ENCODE measurements around the gene PLPP6.

PLPP6 gene

DNA sequence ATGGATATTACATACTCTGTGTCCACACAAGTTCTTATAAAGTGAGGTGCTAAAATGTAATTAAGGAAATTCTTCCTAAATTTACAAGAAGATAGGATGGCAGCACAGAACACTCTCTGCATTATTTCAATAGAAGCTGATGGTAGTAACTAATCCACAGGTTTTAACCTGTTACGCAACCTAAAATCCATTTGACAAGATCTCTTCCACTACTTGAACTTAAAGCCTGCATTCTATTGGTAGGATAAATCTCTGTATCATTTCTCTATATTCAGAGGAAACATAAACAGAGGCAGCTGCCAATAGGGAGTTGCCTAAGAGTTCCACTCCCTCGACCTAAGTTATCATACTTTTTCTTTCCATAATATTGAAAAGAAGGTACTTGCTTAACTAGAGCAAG lies 38.8 kb downstream of the PLPP6 start:
- DNase-seq, result no peak

DNA sequence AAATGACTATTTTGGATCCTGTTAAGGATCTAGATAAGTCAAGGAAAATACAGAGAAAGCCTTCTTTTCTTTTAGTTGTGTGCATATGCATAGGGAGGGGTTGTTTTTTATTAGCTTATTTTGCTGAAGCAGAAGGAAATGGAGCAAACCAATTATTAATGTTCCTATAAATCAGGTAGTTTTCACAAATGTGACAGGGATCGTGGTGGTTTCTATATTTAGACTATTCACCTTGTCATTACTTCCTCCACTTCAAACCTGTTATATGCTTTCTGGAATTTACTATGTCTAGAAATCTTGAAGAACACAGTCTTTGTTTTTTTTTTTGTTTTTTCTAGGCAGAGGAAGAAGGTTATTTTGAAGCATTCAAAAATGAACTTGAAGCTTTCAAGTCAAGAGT lies 39.4 kb downstream of the PLPP6 start:
- no peak for DNase-seq

GRCh38 chr9:4704129-4704528 lies 42.0 kb downstream of the PLPP6 start:
- no peak for DNase-seq

DNA sequence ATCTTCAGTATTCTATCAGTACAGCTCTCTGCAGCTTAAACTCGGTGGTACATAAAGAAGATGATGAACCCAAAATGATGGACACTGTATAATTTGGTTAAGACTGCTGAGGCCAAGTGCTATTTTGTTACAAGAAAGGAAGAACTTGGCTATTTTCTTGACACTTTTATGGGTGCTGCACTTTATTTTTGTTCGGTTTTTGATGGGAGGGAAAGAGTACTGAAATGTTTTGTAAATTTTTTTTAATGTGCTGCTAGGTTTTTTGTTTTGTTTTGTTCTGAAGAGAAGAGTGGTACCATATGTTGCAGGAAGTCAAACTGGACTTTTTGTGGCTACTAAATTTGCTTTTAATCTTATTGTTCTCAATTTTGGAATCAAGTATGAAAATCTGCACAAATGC lies 43.9 kb downstream of the PLPP6 start:
- no peak for DNase-seq

GRCh38 chr9:4706971-4707622 lies 45.0 kb downstream of the PLPP6 start:
- DNase-seq, result no peak

- no peak for DNase-seq
Observed at GRCh38 chr9:4709380-4709779, 47.3 kb downstream of the PLPP6 start.

- DNase-seq, result no peak
Observed at GRCh38 chr9:4713849-4714248, 51.8 kb downstream of the PLPP6 start.

DNA sequence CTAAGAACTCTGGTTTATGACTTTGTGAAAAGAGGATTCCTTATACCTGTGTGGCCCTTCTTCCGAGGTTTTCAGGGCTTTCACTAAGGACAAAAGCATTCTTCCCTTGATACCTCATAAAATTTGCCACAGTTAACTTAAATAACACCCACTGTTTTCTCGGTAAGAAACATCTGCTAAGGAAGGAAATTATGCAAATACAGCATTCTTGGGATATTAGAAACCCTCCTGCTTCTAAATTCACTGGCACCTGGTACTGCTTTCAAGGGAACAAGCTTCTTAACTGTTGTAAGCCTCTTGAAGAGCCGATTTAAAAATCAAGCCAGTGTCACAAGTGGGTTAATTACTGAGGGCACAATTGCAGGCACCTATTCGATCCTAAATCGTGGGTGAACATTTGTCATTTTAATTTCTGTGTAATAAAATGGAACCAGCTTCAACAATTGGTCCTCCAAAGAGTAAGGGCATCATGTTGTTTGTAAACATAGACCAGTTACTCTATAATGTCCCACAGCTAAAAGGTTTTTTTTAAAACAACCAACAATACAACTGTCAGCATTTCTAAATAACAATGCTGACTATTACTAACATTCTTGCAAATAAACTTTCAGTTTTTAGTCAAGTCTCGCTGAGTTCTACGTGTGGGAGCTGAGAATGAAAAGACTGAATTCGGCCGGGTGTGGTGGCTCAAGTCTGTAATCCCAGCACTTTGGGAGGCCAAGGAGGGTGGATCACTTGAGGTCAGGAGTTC lies 52.3 kb downstream of the PLPP6 start:
- no peak for DNase-seq
